OCI-LY7 (cell line): ENCODE results near the gene CTNS. TPM values are rescaled to one million over a fixed set of nuclear protein-coding genes. Genes with fewer than 3 reads are reported as not detected.
A peak's percentile ranks its signal among the peaks of the same experiment; 100 is the strongest.

ENCODE experiments used
- BruUV-seq: library from RNA; stranded (reverse); fragments of 400-500 nt; replicated peaks from 2 replicates; lab custom pipeline; 2021; lab: Mats Ljungman, UMichigan
- CTCF ChIA-PET: fragments of 300-600 bp; sonication (Branson Sonifier 250); formaldehyde crosslinking; loops from one replicate; lab custom pipeline; 2022; ENCODE audit warnings: antibody characterized with exemption; ENCODE audit not compliant: unreplicated experiment; lab: Charles Lee
- POLR2A ChIA-PET: fragments of 300-600 bp; sonication (Branson Sonifier 250); formaldehyde crosslinking; loops from one replicate; lab custom pipeline; 2022; ENCODE audit warnings: antibody characterized with exemption; lab: Charles Lee
- DNase-seq: peaks from one replicate; pipeline ENCODE4 v3.0.0-alpha.2; 2015; ENCODE audit warnings: low spot score
- H2AFZ ChIP-seq: fragments of 200-600 bp; sonication (generic), shearing (Covaris generic); 2 replicates; pipeline ENCODE4 v1.6.1; 2014; ENCODE audit warnings: mild to moderate bottlenecking, antibody characterized with exemption, low read length, moderate library complexity
- H3K27ac ChIP-seq: fragments of 200-600 bp; sonication (generic); 2 replicates; pipeline ENCODE4 v1.5.1; 2014; ENCODE audit warnings: mixed run types, low read depth, mild to moderate bottlenecking, moderate library complexity, low read length, inconsistent platforms; ENCODE audit not compliant: poor library complexity, severe bottlenecking
- H3K36me3 ChIP-seq: fragments of 200-600 bp; sonication (generic); 2 replicates; pipeline ENCODE4 v1.6.1; 2014; ENCODE audit warnings: mild to moderate bottlenecking, antibody characterized with exemption, low read length, moderate library complexity, mixed read lengths; ENCODE audit not compliant: insufficient read depth
- H3K4me1 ChIP-seq: fragments of 200-600 bp; sonication (generic); 2 replicates; pipeline ENCODE4 v1.5.1; 2014; ENCODE audit warnings: mild to moderate bottlenecking, low read length; ENCODE audit not compliant: insufficient read depth, poor library complexity, severe bottlenecking
- H3K4me2 ChIP-seq: fragments of 200-600 bp; sonication (generic); 2 replicates; pipeline ENCODE4 v1.6.1; 2014; ENCODE audit warnings: mild to moderate bottlenecking, low read length
- H3K4me3 ChIP-seq: fragments of 200-600 bp; sonication (generic); 2 replicates; pipeline ENCODE4 v1.5.1; 2014; ENCODE audit warnings: mild to moderate bottlenecking, low read depth, low read length; ENCODE audit not compliant: poor library complexity, severe bottlenecking
- H3K79me2 ChIP-seq: fragments of 200-600 bp; sonication (generic); 2 replicates; pipeline ENCODE4 v1.6.1; 2016; ENCODE audit warnings: low read depth, mild to moderate bottlenecking, low read length, moderate library complexity, mixed read lengths; ENCODE audit not compliant: insufficient read depth
- H3K9me2 ChIP-seq: fragments of 200-600 bp; sonication (generic); 2 replicates; pipeline ENCODE4 v1.6.1; 2016; ENCODE audit warnings: mild to moderate bottlenecking, low read length, mixed read lengths; ENCODE audit not compliant: insufficient read depth
- H3K9me3 ChIP-seq: fragments of 200-600 bp; sonication (generic); 2 replicates; pipeline ENCODE4 v1.6.1; 2014; ENCODE audit warnings: mild to moderate bottlenecking, mixed run types, low read length, mixed read lengths
- H4K20me1 ChIP-seq: fragments of 200-600 bp; sonication (generic); 2 replicates; pipeline ENCODE4 v1.6.1; 2014; ENCODE audit warnings: mild to moderate bottlenecking, antibody characterized with exemption, low read length, moderate library complexity, mixed read lengths; ENCODE audit not compliant: insufficient read depth
- CTCF ChIP-seq: fragments of 200-600 bp; sonication (generic); conservative IDR thresholded peaks from 2 replicates; pipeline ENCODE4 v1.5.1; 2014; ENCODE audit warnings: mild to moderate bottlenecking, antibody characterized with exemption, low read length, moderate library complexity, mixed read lengths
- EZH2phosphoT487 ChIP-seq: fragments of 200-600 bp; sonication (generic); IDR thresholded peaks from 2 replicates; pipeline ENCODE4 v1.6.1; 2018; ENCODE audit warnings: low read depth, borderline replicate concordance, mild to moderate bottlenecking, mixed run types, antibody characterized with exemption, low read length, moderate library complexity, mixed read lengths
- intact Hi-C: fragments of 100-400 bp; cut with micrococcal nuclease; formaldehyde crosslinking; loops from one replicate; pipeline ENCODE4 v1.10.0; 2022; ENCODE audit not compliant: unreplicated experiment
- total RNA-seq, 2 experiments: library from RNA; depleted of rRNA in 1 of 2; stranded (reverse); fragments of >200 nt in 1 of 2; shearing (Covaris generic) in 1 of 2; gene quantifications; 2 replicates each; pipeline ENCODE4 v1.2.3, GENCODE V29; 2014 to 2022

The CTNS gene
- total RNA-seq, 2 experiments from 2014 or later = 5.6 to 13.6 TPM

- Histone ChIP-seq H3K9me3 (no peaks in the 10 kb centered on the region), H3K4me1 (peaks cover 21% of the 10 kb centered on the region), H3K36me3 (peaks cover 46% of the 10 kb centered on the region), H3K27ac (peak overlapping the region; percentile 55), H4K20me1 (peaks cover 6% of the 10 kb centered on the region; the same call in 1 of the 2 replicates), H3K9me2 (no peaks in the 10 kb centered on the region), H2AFZ (no peak overlapping the region), H3K4me2 (peak overlapping the region; percentile 92), H3K4me3 (peak overlapping the region; percentile 93), H3K79me2 (peaks cover 25% of the 10 kb centered on the region)
- intact Hi-C loops = loop anchor here (2.0 kb wide), 1 partner anchor 66 kb away; no protein-coding TSS in a partner anchor
- CTCF ChIA-PET = no interaction called here
- BruUV-seq = TSS peak; percentile 98
- no peak for DNase-seq
- POLR2A ChIA-PET = no interaction called here
- TF ChIP-seq CTCF (no peak), EZH2phosphoT487 (no peak)
These were observed 32.5 kb downstream of the CTNS start for GRCh38 chr17:3669085-3669347.

- no TSS peak for BruUV-seq
- CTCF ChIA-PET = no interaction called here
- peak overlapping the region; percentile 92 for H3K4me2 ChIP-seq
- H3K36me3 ChIP-seq = peaks cover 47% of the 10 kb centered on the region
- POLR2A ChIA-PET = no interaction called here
- H3K9me2 ChIP-seq = no peaks in the 10 kb centered on the region
- H4K20me1 ChIP-seq = peaks cover 6% of the 10 kb centered on the region; the same call in 1 of the 2 replicates
- H3K4me3 ChIP-seq = peak overlapping the region; percentile 93
- peaks cover 21% of the 10 kb centered on the region for H3K4me1 ChIP-seq
- no peak for TF ChIP-seq EZH2phosphoT487
- TF ChIP-seq CTCF = no peak
- H3K27ac ChIP-seq = peak overlapping the region; percentile 55
- H3K79me2 ChIP-seq = peaks cover 25% of the 10 kb centered on the region
- DNase-seq = no peak
- no peaks in the 10 kb centered on the region for H3K9me3 ChIP-seq
- no peak overlapping the region for H2AFZ ChIP-seq
- intact Hi-C loops = loop anchor here (2.0 kb wide), 1 partner anchor 67 kb away; no protein-coding TSS in a partner anchor
These were observed 33.0 kb downstream of the CTNS start for GRCh38 chr17:3669548-3669947.

GRCh38 chr17:3672571-3672970, 36.0 kb downstream of the CTNS start:
- ChIA-PET POLR2A (no interaction called here), CTCF (no interaction called here)
- no peaks in the 10 kb centered on the region for H3K9me3 ChIP-seq
- no peak overlapping the region for H3K4me2 ChIP-seq
- no peak overlapping the region for H3K4me3 ChIP-seq
- peaks cover 18% of the 10 kb centered on the region for H3K4me1 ChIP-seq
- intact Hi-C loops = no loop called here
- H3K9me2 ChIP-seq = no peaks in the 10 kb centered on the region
- peaks cover 6% of the 10 kb centered on the region; the same call in 1 of the 2 replicates for H4K20me1 ChIP-seq
- no peak overlapping the region for H2AFZ ChIP-seq
- BruUV-seq = no TSS peak
- H3K79me2 ChIP-seq = peaks cover 25% of the 10 kb centered on the region
- peaks cover 73% of the 10 kb centered on the region for H3K36me3 ChIP-seq
- TF ChIP-seq EZH2phosphoT487 (no peak), CTCF (no peak)
- H3K27ac ChIP-seq = no peak overlapping the region
- no peak for DNase-seq
